ENCODE results near the gene KIAA1191.
"Not testable (repeated sequence)": the region's sequence is repeated elsewhere in the genome, so short reads cannot be mapped to it uniquely, and the experiment has no call there.

The KIAA1191 gene

GRCh38 chr5:176305356-176305755 lies 56.2 kb downstream of the KIAA1191 start:
- ATAC-seq = not testable (repeated sequence)
